ENCODE measurements around the gene LITAF.
"Not testable (repeated sequence)": the region's sequence is repeated elsewhere in the genome, so short reads cannot be mapped to it uniquely, and the experiment has no call there.

DNA sequence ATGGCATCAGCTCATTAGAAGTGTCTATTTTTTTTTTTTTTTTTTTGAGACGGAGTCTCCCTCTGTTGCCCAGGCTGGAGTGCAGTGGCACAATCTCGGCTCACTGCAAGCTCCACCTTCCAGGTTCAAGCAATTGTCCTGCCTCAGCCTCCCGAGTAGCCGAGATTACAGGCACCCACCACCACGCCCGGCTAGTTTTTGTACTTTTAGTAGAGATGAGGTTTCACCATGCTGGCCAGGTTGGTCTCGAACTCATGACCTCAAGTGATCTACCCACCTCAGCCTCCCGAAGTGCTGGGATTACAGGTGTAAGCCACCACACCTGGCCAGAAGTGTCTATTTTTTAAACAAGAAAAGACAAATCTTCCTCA lies 9.4 kb downstream of the LITAF start:
- not testable (repeated sequence) for TF ChIP-seq POLR2A (IDR thresholded peaks at IDR 0.05; ENCODE audit: low read length); GATA1 (IDR thresholded peaks at IDR 0.05; ENCODE audit: low read depth, low read length)
